Neural progenitor cell (in vitro differentiated cells): ENCODE measurements around the gene ANO1. TPM values are rescaled to one million over a fixed set of nuclear protein-coding genes. Genes with fewer than 3 reads are reported as not detected.

Experiments used
- DNase-seq: peaks from one replicate; pipeline ENCODE4 v3.0.0-alpha.2; 2016; ENCODE audit warnings: low spot score
- H2AFZ ChIP-seq: fragments of 200-600 bp; sonication (generic); replicated peaks from 2 replicates; pipeline ENCODE4 v1.6.1; 2016; ENCODE audit warnings: antibody characterized with exemption
- H3F3A ChIP-seq: fragments of 200-600 bp; sonication (generic); 2 replicates; pipeline ENCODE4 v1.6.1; 2016; ENCODE audit warnings: antibody characterized with exemption, low read depth
- H3K27ac ChIP-seq: fragments of 200-600 bp; sonication (generic); 2 replicates; pipeline ENCODE4 v1.5.1; 2016; ENCODE audit warnings: mild to moderate bottlenecking
- H3K27me3 ChIP-seq: fragments of 200-600 bp; sonication (generic); 2 replicates; pipeline ENCODE4 v1.6.1; 2016; ENCODE audit warnings: mild to moderate bottlenecking, moderate library complexity
- H3K36me3 ChIP-seq: fragments of 200-600 bp; sonication (generic); 2 replicates; pipeline ENCODE4 v1.5.1; 2016
- H3K4me1 ChIP-seq: fragments of 200-600 bp; sonication (generic); 2 replicates; pipeline ENCODE4 v1.6.1; 2016; ENCODE audit warnings: mixed run types
- H3K4me2 ChIP-seq: fragments of 200-600 bp; sonication (generic); 2 replicates; pipeline ENCODE4 v1.6.1; 2016
- H3K4me3 ChIP-seq: fragments of 200-600 bp; sonication (generic); 2 replicates; pipeline ENCODE4 v1.5.1; 2016
- H3K79me2 ChIP-seq: fragments of 200-600 bp; sonication (generic); 2 replicates; pipeline ENCODE4 v1.6.1; 2016; ENCODE audit warnings: low read depth
- H3K9ac ChIP-seq: fragments of 200-600 bp; sonication (generic); 2 replicates; pipeline ENCODE4 v1.6.1; 2016
- H3K9me3 ChIP-seq: fragments of 200-600 bp; sonication (generic); 2 replicates; pipeline ENCODE4 v1.5.1; 2016; ENCODE audit warnings: low read depth
- H4K20me1 ChIP-seq: fragments of 200-600 bp; sonication (generic); 2 replicates; pipeline ENCODE4 v1.6.1; 2016; ENCODE audit warnings: low read depth
- H3K27ac Mint-ChIP-seq: 3 replicates; pipeline ENCODE4 v1.8.0; 2021; ENCODE audit warnings: mixed read lengths
- H3K27me3 Mint-ChIP-seq: 2 replicates; pipeline ENCODE4 v1.8.0; 2022; ENCODE audit warnings: low read depth, mild to moderate bottlenecking, inconsistent platforms, moderate library complexity, mixed read lengths; ENCODE audit not compliant: insufficient read depth
- H3K36me3 Mint-ChIP-seq: 3 replicates; pipeline ENCODE4 v1.8.0; 2021; ENCODE audit warnings: mixed read lengths
- H3K4me1 Mint-ChIP-seq: 3 replicates; pipeline ENCODE4 v1.8.0; 2021; ENCODE audit warnings: mixed read lengths
- H3K4me3 Mint-ChIP-seq: 3 replicates; pipeline ENCODE4 v1.8.0; 2021; ENCODE audit warnings: mild to moderate bottlenecking, moderate library complexity, mixed read lengths
- H3K9me3 Mint-ChIP-seq: 3 replicates; pipeline ENCODE4 v1.8.0; 2020; ENCODE audit warnings: mixed read lengths
- EZH2 ChIP-seq: fragments of 200-600 bp; sonication (generic); IDR thresholded peaks from 2 replicates; pipeline ENCODE4 v1.6.1; 2017; ENCODE audit warnings: antibody characterized with exemption, mild to moderate bottlenecking, moderate library complexity
- EZH2phosphoT487 ChIP-seq: fragments of 200-600 bp; sonication (generic); IDR thresholded peaks from 2 replicates; pipeline ENCODE4 v1.6.1; 2017; ENCODE audit warnings: antibody characterized with exemption
- total RNA-seq: library from RNA; depleted of rRNA; stranded (reverse); fragments of >200 nt; gene quantifications from 2 replicates; pipeline ENCODE4 v1.2.3, GENCODE V29; 2015; ENCODE audit warnings: low replicate concordance
- TF ChIP-seq, protein P1 (sequence below): fragments of 200-600 bp; sonication (generic); IDR thresholded peaks from 2 replicates; pipeline ENCODE4 v1.5.1; 2017; ENCODE audit warnings: antibody characterized with exemption, mild to moderate bottlenecking

The ANO1 gene
- total RNA-seq, 1 donor from 2014 or later = not detected

DNA sequence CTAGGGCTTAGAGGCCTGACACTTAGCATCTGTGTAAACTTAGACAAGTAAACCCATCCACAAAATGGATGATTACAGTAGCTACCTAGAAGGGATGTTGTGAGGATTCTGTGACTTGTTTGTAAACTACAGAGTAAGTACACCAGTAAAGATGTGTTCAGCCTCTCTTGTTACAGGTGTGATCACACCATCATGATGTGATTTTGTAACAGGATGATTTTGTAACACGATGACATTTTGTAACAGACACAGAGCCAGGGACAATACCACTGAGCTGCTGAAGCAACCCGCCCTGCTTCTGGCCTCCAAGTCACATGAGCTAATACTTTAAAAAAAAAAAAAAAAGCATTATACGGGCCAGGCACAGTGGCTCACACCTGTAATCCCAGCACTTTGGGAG, 142.0 kb downstream of the ANO1 start:
- H3K4me3 Mint-ChIP-seq = no peak overlapping the region
- no peaks in the 10 kb centered on the region for H3K27me3 ChIP-seq

DNA sequence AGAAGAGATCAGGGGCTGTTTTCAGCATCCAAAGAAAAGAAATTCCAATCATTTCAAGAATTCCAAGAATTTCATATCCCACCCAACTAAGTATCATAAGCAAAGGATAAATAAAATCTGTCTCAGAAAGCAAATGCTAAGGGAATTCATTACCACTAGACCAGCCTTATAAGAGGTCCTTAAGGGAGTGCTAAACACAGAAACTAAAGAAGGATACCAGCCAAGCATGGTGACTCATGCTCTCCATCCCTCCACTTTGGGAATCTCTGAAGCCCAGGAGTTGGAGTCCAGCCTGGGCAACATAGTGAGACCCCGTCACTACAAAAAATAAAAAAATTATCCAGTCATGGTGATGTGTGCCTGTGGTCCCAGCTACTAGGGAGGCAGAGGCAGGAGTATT, 142.8 kb downstream of the ANO1 start:
- no peak for DNase-seq
- Histone ChIP-seq H2AFZ (no peak overlapping the region), H4K20me1 (no peaks in the 10 kb centered on the region), H3F3A (no peaks in the 10 kb centered on the region), H3K4me3 (no peak overlapping the region), H3K27ac (no peak overlapping the region), H3K9ac (no peak overlapping the region), H3K36me3 (no peaks in the 10 kb centered on the region), H3K4me1 (peaks cover 13% of the 10 kb centered on the region), H3K4me2 (no peak overlapping the region), H3K79me2 (no peaks in the 10 kb centered on the region), H3K9me3 (no peaks in the 10 kb centered on the region), H3K27me3 (no peaks in the 10 kb centered on the region)
- Mint-ChIP-seq H3K4me1 (peaks cover 15% of the 10 kb centered on the region), H3K9me3 (peaks cover 3% of the 10 kb centered on the region), H3K27me3 (peaks cover 14% of the 10 kb centered on the region), H3K36me3 (no peaks in the 10 kb centered on the region), H3K4me3 (no peak overlapping the region), H3K27ac (peak overlapping the region; percentile 22)
- TF ChIP-seq, protein P1, sequence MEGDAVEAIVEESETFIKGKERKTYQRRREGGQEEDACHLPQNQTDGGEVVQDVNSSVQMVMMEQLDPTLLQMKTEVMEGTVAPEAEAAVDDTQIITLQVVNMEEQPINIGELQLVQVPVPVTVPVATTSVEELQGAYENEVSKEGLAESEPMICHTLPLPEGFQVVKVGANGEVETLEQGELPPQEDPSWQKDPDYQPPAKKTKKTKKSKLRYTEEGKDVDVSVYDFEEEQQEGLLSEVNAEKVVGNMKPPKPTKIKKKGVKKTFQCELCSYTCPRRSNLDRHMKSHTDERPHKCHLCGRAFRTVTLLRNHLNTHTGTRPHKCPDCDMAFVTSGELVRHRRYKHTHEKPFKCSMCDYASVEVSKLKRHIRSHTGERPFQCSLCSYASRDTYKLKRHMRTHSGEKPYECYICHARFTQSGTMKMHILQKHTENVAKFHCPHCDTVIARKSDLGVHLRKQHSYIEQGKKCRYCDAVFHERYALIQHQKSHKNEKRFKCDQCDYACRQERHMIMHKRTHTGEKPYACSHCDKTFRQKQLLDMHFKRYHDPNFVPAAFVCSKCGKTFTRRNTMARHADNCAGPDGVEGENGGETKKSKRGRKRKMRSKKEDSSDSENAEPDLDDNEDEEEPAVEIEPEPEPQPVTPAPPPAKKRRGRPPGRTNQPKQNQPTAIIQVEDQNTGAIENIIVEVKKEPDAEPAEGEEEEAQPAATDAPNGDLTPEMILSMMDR = no peak
- TF ChIP-seq EZH2 (no peak), EZH2phosphoT487 (no peak)

More for the DNA sequence above, 142.0 kb downstream of the ANO1 start:
- Histone ChIP-seq H2AFZ (no peak overlapping the region), H3K79me2 (no peaks in the 10 kb centered on the region), H3K36me3 (no peaks in the 10 kb centered on the region), H3K9me3 (no peaks in the 10 kb centered on the region), H3K4me3 (no peak overlapping the region), H3K4me1 (peaks cover 13% of the 10 kb centered on the region), H3F3A (no peaks in the 10 kb centered on the region), H4K20me1 (no peaks in the 10 kb centered on the region), H3K27ac (no peak overlapping the region), H3K9ac (no peak overlapping the region), H3K4me2 (no peak overlapping the region)
- peaks cover 15% of the 10 kb centered on the region for H3K4me1 Mint-ChIP-seq
- no peak for TF ChIP-seq EZH2phosphoT487
- TF ChIP-seq, protein P1 = no peak
- TF ChIP-seq EZH2 = no peak
- no peak overlapping the region for H3K27ac Mint-ChIP-seq
- peaks cover 3% of the 10 kb centered on the region for H3K9me3 Mint-ChIP-seq
- H3K27me3 Mint-ChIP-seq = peaks cover 8% of the 10 kb centered on the region
- DNase-seq = no peak
- no peaks in the 10 kb centered on the region for H3K36me3 Mint-ChIP-seq

DNA sequence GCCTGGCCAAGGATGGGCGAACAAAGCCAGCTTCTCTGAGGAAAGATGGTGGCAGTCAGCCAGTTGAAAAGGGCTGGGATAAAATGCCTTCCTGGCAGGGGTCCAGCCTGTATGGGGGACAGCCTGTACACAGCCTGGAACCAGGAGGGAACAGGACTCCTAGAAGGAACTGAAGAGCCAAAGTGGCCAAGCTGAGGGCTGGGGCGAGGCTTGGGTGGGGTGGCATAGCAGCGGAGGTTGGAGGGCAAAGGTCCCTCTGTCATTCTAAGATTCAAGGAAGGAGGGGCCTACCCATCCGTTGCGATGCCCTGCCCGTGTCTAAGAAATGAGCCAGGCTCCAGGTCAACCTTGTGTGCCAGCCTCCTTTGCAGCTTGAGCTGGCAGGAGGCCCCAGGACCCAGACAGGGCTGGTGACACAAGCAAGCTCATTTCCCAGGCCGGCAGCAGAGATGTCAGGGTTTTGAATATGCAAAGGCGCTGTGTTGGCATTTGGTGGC, 147.6 kb downstream of the ANO1 start:
- Histone ChIP-seq H3K4me2 (no peak overlapping the region), H3K27ac (no peak overlapping the region), H4K20me1 (no peaks in the 10 kb centered on the region), H3K9me3 (no peaks in the 10 kb centered on the region), H3K27me3 (no peaks in the 10 kb centered on the region), H3F3A (no peaks in the 10 kb centered on the region), H3K79me2 (no peaks in the 10 kb centered on the region), H3K4me3 (no peak overlapping the region), H3K36me3 (no peaks in the 10 kb centered on the region), H3K4me1 (no peaks in the 10 kb centered on the region), H2AFZ (no peak overlapping the region), H3K9ac (no peak overlapping the region)
- Mint-ChIP-seq H3K4me1 (peaks cover 13% of the 10 kb centered on the region), H3K27ac (peak overlapping the region; percentile 63), H3K4me3 (no peak overlapping the region), H3K9me3 (no peaks in the 10 kb centered on the region), H3K27me3 (peaks cover 25% of the 10 kb centered on the region), H3K36me3 (no peaks in the 10 kb centered on the region)
- TF ChIP-seq, protein P1 = no peak
- TF ChIP-seq EZH2phosphoT487 = no peak
- no peak for TF ChIP-seq EZH2
- DNase-seq = no peak
